Renal pelvis (tissue), 4 donors: ENCODE measurements around the gene GRIP1. TPM values are rescaled to one million over a fixed set of nuclear protein-coding genes. Genes with fewer than 3 reads are reported as not detected.
"Not testable (repeated sequence)": the region's sequence is repeated elsewhere in the genome, so short reads cannot be mapped to it uniquely, and the experiment has no call there.

ENCODE experiments used
- DNase-seq: peaks from one replicate; pipeline ENCODE4 v3.0.0-alpha.2; 2013
- polyA plus RNA-seq, 3 donors: library from polyadenylated mRNA; unstranded; fragments of 120-200 nt; gene quantifications; one replicate each; pipeline ENCODE4 v1.2.1, GENCODE V29; 2013; ENCODE audit not compliant: insufficient read length in 3 of 3

The GRIP1 gene
- polyA plus RNA-seq, 3 donors: 23.9 to 29.2 (median 24.5) TPM

DNA sequence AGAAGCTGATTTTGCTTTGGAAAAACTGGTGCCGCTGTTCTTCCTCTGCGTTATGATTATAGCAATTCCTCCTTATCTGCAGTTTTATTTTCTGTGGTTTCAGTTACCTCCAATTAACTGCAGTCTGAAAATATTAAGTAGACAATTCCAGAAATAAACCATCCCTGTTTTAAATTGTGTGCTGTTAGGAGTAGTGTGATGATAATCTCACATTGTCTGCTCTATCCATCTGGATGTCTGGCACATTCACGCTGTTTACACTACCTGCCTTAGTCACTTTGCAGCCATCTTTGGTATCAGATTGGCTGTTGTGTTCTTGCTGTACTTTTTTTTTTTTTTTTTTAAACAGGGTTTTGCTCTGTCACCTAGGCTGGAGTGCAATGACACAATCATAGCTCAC lies 141.0 kb downstream of the GRIP1 start:
- no peak for DNase-seq

DNA sequence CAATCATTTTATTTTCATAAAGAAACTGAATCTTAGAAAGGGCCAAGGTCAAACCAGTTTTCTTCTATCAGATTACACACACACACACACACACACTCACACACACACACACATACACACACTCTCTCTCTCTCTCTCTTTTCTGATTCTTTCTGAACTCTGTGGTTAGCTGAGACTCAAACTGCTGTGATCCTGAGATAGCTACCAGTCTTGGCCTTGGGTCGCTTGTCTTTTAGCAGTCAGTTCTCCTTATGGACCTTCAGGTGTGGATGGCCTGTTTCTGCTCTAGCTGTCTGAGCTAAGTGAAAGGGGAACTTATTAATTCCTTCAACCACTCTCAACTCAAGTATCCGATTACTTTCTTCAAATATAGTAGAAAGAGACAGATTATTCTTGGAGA lies 145.1 kb downstream of the GRIP1 start:
- DNase-seq: no peak

DNA sequence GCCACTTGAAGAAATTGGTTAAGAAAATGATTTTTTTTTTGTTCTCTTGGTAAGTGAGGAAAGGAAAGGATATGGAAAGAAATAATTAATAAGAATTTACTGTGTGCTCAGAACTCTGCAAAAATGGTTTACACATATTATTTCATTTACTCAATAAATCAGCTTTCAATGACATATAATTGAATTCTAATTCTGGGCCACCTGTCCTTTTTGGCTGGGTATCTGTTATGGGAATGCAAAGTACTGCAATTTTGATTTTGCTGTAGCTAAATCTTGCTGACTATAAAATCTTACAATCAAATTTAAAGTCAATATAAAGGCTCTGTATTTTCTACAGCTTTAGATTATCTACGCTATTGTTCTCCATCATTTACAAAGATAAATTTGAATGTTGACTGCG lies 147.1 kb downstream of the GRIP1 start:
- DNase-seq: no peak

DNA sequence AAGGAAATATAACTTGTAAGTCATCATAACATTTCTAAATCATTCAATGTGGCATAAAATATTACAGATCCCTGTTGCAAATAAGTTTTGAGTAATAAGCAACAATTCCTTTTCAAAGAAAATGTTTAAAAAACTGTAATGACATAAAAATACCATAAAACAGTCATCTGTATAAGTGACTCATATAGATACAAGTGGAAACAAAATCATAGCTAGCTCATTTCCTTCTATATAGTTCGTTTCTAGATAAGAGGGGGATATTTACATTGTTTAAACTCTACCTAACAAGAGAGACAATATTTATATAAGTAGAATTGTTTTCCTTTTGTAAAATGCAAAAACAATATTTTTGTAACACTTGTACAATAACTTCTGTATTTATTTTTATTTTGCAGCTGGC lies 148.9 kb downstream of the GRIP1 start:
- DNase-seq: no peak

GRCh38 chr12:66516561-66516960 lies 162.3 kb downstream of the GRIP1 start:
- no peak for DNase-seq

GRCh38 chr12:66516133-66516532 lies 162.7 kb downstream of the GRIP1 start:
- no peak for DNase-seq

DNA sequence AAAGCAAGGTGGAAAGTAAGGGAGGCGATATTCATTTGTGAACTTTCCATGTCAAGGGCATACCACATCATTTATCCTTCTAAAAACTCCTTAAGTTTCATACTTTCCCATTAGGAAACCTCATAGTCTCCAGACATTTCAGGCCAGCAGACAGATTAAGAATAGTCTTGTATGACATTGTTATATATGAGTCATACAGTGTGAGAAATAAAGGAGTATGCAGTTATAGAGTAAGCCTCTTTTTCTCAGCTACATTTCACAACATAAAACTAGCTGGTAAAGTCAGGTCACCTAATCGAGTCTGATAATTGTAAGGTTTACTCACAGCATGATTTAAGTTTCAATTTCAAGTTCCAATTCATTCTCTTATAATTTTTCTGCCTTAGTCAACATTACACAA lies 164.3 kb downstream of the GRIP1 start:
- no peak for DNase-seq

DNA sequence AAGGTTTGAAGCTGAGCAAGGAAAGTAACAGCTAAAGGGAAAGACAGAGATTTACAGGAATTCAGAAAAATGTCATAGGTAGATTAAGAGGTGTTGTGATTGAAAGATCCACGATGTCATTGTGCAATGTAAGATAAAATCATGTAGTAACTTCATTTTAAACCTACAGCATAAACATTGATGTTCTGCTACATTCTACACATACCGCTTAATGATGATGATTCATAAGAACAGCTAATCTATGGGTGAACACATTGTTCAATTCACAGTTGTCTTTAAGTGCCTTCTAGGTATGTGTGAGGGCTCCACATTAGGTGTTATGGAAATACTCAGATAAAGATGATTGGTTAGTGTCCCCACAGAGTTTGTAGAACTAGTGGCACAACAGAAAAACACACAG lies 170.9 kb downstream of the GRIP1 start:
- no peak for DNase-seq

DNA sequence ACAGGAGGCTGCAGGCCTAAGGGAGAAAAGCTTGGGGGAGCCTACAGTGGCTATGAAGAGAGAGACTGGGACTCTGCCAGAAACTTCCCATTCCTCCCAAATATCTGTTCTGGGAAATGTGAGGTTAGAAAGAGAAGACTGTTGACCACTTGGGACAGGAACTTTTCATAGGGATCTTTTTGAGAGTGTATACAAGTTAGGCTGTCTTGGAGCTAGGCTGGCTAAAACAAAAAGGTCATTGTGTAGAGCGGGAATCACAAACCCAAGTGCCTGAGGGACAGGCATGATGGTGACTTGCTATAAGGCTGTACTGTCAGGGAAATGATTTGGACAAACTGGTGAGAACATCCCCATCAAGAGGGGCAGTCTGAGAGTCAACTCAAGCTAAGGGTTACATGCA lies 175.1 kb downstream of the GRIP1 start:
- DNase-seq: no peak

DNA sequence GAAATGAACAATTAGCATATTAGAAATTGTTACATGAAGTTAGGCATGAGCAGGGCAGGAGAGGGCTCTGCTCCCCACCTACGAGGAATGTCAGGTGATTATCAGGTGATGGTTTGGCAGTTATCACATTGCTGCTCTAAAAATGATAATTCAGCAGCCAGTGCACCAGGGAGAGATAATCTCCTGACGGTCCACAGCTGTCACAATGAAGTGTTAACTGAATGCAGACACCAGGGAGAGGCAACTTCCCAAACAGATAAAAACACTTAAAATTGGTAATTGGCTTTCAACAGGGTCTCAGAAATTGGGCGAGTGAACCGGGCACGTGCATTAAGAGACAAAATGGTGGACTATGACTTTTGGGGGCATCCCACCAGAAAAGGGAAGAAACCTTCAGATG lies 176.0 kb downstream of the GRIP1 start:
- no peak for DNase-seq

DNA sequence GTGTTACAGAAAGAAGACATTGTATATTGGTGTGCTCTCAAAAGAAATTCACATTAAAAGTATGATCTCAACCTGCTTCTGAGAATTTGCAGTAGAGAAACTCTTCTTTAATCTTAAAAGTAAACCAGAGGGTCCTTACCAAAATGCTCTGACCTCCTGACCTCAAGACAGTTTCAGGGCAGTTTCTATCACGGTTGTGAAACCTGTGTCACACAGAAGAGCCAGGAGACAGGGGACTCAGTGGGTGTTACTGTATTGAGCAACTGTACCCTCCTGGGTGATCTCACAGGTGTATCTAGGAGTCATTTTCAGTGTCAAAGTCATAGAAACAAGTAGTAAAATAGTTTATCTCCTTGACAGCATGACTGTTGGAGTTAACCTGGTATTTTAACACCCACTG lies 178.0 kb downstream of the GRIP1 start:
- DNase-seq: no peak

GRCh38 chr12:66500091-66500490 lies 178.8 kb downstream of the GRIP1 start:
- no peak for DNase-seq

GRCh38 chr12:66499000-66499399 lies 179.9 kb downstream of the GRIP1 start:
- DNase-seq: no peak

- DNase-seq: not testable (repeated sequence)
These were observed 180.8 kb downstream of the GRIP1 start for GRCh38 chr12:66498059-66498458.

- no peak for DNase-seq
These were observed 181.6 kb downstream of the GRIP1 start for GRCh38 chr12:66497008-66497897.

DNA sequence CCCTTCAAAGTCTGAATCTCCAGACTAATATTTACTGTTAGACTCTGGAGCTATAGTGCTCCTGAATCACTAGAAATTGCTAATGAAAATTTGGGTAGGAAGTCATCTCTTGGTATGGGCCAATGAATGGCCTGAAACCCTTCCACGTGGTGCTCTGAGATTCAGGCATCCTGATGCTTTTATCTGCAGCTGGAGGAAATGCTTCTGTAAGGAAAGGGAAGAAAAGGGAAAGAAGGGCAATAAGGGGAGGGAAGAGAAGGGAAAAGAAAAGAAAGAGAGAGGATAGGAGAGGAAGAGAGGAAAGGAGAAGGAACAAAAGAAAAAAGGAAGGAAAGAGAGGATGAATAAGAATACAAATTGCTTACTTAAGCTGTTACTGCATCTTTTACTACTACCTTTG lies 182.3 kb downstream of the GRIP1 start:
- DNase-seq: no peak

- no peak for DNase-seq
These were observed 183.2 kb downstream of the GRIP1 start for GRCh38 chr12:66495709-66496108.

DNA sequence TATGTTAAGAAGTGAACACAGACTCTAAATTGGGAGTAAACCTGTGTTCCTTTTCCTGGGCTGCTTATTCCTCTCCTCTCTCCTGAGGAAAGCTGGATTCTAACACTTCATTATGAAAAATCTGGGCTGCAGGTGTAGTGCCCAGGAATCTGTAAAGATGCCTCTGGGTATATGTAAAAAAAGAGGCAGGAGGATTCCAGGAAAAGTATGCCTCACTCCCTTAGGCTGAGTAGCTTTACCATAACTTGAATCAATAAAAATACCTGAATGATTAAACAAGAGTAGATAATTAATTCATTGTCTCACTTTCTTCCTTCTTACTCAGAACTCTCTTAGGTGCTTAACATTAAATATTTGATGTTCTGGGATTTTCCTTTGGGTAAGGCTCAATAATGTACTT lies 185.1 kb downstream of the GRIP1 start:
- no peak for DNase-seq

DNA sequence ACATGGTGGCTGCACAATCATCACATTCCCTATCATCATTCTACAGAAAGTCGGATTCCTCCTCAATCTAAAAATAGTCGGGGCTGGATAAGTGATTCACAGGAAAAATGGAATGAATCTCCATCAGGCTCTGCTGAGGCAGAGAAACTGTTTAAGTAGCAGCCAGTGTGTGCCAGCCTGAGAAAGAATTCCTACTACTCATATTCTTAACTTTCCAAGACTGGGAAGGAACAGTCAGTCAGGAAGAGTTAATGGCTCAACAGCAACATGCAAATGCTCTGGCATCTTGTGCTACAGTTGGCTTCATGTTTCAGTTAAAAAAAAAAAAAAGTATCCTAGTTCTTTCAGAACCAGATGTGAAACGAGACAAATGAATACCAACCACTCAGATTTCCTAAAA lies 187.0 kb downstream of the GRIP1 start:
- DNase-seq: no peak

DNA sequence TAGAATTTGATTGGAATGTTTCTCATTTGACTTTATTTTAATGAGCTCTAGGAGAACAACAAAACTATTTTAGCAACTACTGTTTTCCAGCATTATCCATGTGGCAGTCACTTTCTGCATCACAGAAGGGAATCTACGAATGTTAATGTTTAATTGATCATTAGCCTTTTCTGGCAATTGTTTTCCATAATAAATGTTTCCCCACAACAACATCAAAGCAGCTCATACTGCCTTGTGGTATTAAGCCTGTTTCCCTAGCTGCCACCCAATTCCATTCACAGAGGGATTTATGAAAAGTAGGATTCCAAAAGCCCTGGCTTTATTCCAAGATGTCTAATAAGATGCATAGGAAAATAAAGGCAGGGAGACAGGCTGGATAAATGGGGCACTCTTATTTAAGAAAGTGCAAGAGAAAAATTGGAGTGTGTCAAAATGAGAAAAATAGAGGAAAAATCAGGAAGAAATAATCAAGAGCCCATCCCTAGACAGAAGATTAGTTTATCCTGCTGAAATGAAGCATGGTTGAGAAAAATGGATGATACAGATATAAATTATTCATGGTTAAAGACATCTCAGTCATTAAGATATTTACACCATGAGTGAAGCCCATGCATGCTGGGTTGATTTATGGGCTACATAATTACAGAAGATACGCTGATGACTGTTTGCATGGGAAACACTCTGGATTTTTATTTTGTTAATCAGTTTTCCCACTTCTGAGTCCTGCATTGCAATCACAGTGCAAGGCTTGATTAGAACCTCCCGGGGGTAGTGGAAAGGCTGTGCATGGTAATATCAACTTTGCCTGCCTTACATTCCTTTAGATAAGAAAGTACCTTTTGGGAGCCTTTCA lies 196.3 kb downstream of the GRIP1 start:
- DNase-seq: no peak

DNA sequence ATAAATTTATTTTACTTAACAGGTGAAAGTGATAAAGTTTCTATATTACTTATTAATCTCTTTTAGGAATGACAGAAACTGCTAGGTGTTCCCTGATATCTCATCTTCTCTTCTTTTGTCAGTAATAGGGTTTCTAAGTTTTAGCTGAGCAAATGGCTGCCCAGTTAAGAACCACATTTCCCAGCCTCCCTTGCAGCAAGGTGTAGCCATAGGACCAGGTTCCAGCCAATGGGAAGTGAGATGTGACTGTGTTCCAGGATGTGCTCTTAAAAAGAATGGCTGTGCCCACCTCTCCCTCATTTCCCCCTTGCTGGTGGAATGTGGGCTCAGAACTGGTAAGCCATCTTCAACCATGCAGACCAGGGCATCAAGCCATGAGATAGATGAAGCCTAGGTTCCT lies 210.9 kb downstream of the GRIP1 start:
- DNase-seq: no peak

DNA sequence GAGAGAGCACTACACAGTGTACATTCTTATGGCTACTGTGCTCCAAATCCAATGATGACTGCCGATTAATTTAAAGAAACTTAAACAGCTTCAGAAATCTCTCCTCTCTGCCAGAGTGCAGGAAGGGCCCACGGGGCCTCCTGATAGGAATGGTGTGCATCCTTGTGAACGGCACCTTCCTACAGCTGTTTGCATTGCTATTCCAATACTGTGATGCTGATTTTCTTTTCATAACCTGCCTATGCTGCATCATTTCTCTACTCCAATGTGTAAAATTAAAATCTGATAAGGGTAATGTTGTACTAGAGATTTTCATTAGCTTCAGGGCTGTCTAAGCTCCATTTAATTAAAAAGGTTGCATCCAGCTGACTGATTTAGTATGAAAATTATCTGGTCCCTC lies 217.5 kb downstream of the GRIP1 start:
- DNase-seq: no peak

DNA sequence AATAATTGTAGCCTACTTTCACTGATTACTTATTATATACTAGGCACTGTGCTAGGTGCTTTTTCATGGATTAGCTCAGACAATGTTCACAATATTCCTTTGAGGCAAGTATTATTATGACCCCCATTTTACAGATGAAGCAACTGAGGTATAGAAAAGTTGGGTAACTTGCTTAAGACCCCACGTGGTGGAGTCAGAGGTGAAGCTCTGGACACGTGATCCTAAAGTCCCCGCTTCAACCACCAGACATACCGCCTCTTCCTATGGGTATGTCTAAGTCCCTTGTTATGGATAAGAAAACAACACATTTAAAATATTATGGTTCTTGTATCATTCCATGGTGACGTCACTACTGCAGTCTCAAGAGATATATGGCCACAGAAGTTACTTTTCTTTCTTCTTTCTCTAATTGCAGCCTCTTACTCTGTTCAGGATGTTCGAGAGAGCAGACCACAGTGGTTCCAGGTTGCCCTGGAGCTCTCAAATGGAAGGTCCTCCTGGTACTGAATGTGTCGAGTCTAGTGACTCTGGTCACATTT lies 218.9 kb downstream of the GRIP1 start:
- no peak for DNase-seq
